Raji (cell line): ENCODE results near the gene PARD6G.

Experiments used
- POLR2A ChIP-seq: IDR thresholded peaks from 2 replicates; pipeline ENCODE4 v1.6.1; 2011; ENCODE audit warnings: low read depth, low read length, control low read depth; ENCODE audit not compliant: insufficient read depth

The PARD6G gene

GRCh38 chr18:80200932-80201672 lies 46.2 kb downstream of the PARD6G start:
- TF ChIP-seq POLR2A: no peak

GRCh38 chr18:80200171-80200931 lies 47.0 kb downstream of the PARD6G start:
- no peak for TF ChIP-seq POLR2A

- TF ChIP-seq POLR2A: no peak
These were observed 48.1 kb downstream of the PARD6G start for GRCh38 chr18:80198994-80199748.

GRCh38 chr18:80198391-80198790 lies 48.9 kb downstream of the PARD6G start:
- no peak for TF ChIP-seq POLR2A

DNA sequence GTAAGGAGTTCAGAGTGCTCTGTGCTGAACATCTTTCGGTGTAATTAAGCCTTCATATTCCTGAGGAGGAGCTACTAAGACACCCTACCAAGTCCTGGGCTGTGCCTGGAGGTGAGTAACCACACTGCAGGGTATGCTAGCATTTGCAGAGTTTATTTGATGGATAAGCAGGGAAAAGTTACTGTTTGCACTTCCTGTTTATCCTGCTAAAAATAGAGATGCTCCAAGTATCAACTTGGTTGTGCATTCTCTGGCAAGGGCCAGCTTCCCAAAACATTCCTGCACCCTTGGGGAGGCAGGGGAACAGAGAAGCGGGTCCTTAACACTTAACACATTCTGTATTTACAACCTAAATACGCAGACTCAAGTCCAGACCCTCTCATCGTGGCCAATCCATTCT lies 49.8 kb downstream of the PARD6G start:
- TF ChIP-seq POLR2A: no peak

GRCh38 chr18:80196528-80197320 lies 50.6 kb downstream of the PARD6G start:
- TF ChIP-seq POLR2A: no peak

DNA sequence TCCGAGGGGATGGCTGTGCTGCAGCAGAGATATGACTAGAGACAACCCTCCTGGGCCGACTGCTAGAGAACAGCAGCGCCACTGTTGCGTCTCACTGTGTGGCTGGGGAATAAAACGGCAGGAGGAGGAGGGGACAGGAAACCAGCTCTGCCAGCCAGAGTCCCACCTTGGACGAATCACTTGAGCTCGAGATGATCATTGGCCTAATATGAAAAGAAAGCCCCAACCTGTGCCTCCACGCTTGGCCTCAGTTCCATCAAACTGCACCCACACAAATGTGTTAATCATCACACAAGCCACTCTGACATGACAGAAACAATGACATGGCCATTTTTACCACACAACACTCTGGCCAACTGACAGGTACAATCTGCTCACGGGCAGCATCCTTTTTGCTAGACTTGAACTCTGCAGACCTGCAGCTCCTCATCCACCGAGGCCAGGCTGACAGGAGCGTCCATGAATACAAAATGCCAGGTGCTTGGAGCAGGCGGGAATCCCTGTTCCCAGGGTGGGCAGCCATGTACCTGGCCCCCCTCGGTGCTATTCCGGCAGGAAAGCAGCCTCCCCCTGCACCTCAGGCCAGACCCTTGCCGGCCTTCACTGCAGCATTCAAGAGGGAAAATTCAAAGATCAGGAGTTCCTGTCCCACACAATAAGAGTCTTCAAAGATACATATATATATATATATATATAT lies 52.3 kb downstream of the PARD6G start:
- no peak for TF ChIP-seq POLR2A

DNA sequence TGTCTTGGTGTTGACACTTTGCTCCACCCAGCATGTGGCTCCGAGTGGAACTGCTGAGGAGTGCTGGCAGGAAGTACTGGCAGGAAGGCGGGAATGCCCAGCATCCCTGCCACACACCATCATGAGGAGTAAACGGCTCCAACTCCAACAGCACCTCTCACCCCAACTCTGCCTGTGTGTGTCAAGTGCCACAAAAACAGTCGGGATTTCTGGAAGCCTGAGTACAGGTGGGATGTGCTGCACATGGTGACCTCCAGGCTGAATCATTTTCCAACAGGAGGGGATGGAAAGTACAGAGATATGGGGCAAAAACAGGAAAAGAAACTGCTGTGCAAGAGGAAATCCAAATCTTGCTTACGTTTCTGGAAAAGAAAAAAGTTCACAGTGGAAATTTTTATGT lies 53.6 kb downstream of the PARD6G start:
- no peak for TF ChIP-seq POLR2A

- TF ChIP-seq POLR2A: no peak
These were observed 54.5 kb downstream of the PARD6G start for GRCh38 chr18:80192653-80193385.

- no peak for TF ChIP-seq POLR2A
These were observed 55.2 kb downstream of the PARD6G start for GRCh38 chr18:80191907-80192652.

DNA sequence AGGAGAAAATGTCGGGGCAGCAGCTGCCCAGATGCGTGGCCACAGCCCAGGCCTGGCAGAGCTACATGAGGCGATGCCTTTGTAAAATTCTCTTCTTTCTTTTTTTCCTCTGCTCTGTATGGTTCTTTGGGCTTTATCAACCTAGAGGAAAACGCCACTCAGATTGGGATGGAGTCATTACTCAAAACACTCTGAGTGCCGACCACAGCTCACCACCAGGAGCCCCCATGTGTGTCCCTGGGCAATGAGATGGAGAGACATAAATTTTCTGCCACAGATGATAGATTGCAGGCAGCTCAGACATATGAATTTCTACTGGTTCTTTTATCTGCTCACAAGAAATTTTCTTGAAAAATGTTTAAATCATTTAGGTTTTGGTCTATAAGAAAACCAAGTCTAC lies 56.0 kb downstream of the PARD6G start:
- TF ChIP-seq POLR2A: no peak

GRCh38 chr18:80190311-80190710 lies 57.0 kb downstream of the PARD6G start:
- no peak for TF ChIP-seq POLR2A

DNA sequence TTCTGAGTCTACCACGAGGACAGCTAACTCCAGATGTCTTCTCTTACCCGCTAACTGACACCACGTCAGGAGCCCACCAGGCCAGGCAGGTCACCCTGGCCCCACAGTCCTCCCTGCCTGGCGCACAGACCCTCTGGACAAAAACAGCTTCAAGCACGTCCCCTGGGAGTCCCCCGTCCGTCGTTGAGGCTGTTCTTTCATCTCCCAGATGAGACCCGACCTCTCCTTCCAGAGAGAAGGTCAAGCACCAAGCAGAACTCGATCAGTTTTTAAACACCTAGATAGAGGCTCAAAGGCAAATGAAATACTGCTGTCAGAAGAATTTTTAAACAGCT lies 57.8 kb downstream of the PARD6G start:
- no peak for TF ChIP-seq POLR2A
